Measurements from ENCODE around the gene ASB13. TPM values are rescaled to one million over a fixed set of nuclear protein-coding genes. Genes with fewer than 3 reads are reported as not detected.
A peak's percentile ranks its signal among the peaks of the same experiment; 100 is the strongest.

Gene ASB13
- total and polyA plus RNA-seq, 2 donors (not counting 1 experiment from before 2014, with no cell fraction given), result 2.5 to 4.4 TPM

GRCh38 chr10:5684318-5684970 lies 18.0 kb upstream of the ASB13 start, which contains the start of gene TASOR2:
Gene TASOR2, plus strand, starts transcription at chr10:5684838. Its CDS starts 35,805 bp downstream, at chr10:5720643.
- peak within 1 kb of the TSS; percentile 78 to 97 for H3K27ac ChIP-seq (ENCODE audit: low read length in 2 of 2)
- peak within 1 kb of the TSS; percentile 87 for H3K9ac ChIP-seq (ENCODE audit: low read length)
- peaks cover 27 to 33% of the 10 kb centered on the region in 2 donors for H3K4me1 ChIP-seq (ENCODE audit: control insufficient read depth in 2 of 2, insufficient read depth in 2 of 2, low read length in 2 of 2)
- H4K20me1 ChIP-seq (ENCODE audit: control insufficient read depth, insufficient read depth, low read length, poor library complexity, severe bottlenecking), result peaks cover 13% of the 10 kb centered on the region
- ATAC-seq (ENCODE audit: low read depth), result peak; percentile 83
- peaks cover 0 to 3% of the 10 kb centered on the region in 2 experiments for H3K36me3 ChIP-seq (replicated peaks in 1 of 2; ENCODE audit: control extremely low read depth in 1 of 2, control insufficient read depth in 1 of 2, extremely low read depth in 1 of 2, insufficient read depth in 2 of 2, low read length in 1 of 2)
- peak within 1 kb of the TSS; percentile 83 for H2AFZ ChIP-seq (ENCODE audit: insufficient read depth, low read depth, low read length, poor library complexity, severe bottlenecking)
- no peaks in the 10 kb centered on the region for H3K9me3 Mint-ChIP-seq (ENCODE audit: insufficient read depth)
- H3K4me2 ChIP-seq (replicated peaks; ENCODE audit: low read depth, low read length, poor library complexity, severe bottlenecking), result peak within 1 kb of the TSS; percentile 78
- ChIA-PET POLR2A (interaction anchor here (0.5 to 2.0 kb wide), 6 partner anchors 9 to 336 kb away, joined by 3 to 4 read pairs (median 3); partner anchors contain the start of genes ANKRD16, FBH1 and GDI2), CTCF (interaction anchor here (0.9 to 1.5 kb wide), 6 partner anchors 9 to 168 kb away, joined by 3 to 5 read pairs (median 3); no protein-coding TSS in a partner anchor)
- 1% methylated on average over 54 of the region's 54 CpGs for WGBS (ENCODE audit: insufficient coverage)
- H3K4me3 Mint-ChIP-seq, result peak within 1 kb of the TSS; percentile 98
- peak; percentile 95 for DNase-seq
- TF ChIP-seq CTCF (IDR thresholded peaks at IDR 0.05) (no peak), EZH2 (IDR thresholded peaks at IDR 0.05; ENCODE audit: borderline replicate concordance, insufficient read depth, low read depth, low read length, poor library complexity, severe bottlenecking) (no peak)
- H3K27ac Mint-ChIP-seq, result peak within 1 kb of the TSS; percentile 95
- H3K27me3 ChIP-seq (replicated peaks in 1 of 4; ENCODE audit: control extremely low read depth in 1 of 4, control insufficient read depth in 3 of 4, insufficient read depth in 4 of 4, low read length in 3 of 4), result no peaks in the 10 kb centered on the region
- H3K27me3 Mint-ChIP-seq, result peaks cover 4% of the 10 kb centered on the region
- H3K79me2 ChIP-seq (ENCODE audit: control insufficient read depth, insufficient read depth, low read length), result peaks cover 36% of the 10 kb centered on the region
- H3K9me3 ChIP-seq (ENCODE audit: control extremely low read depth in 1 of 3, control insufficient read depth in 2 of 3, insufficient read depth in 1 of 3, low read length in 2 of 3), result no peaks in the 10 kb centered on the region
- intact Hi-C loops (cut with micrococcal nuclease), result loop anchor here (1.0 to 10.0 kb wide), 12 partner anchors 26 to 1790 kb away; partner anchors contain the start of genes ANKRD16, GDI2, IL15RA and SFMBT2
- peak within 1 kb of the TSS; percentile 31 to 87 (median 75) for H3K4me3 ChIP-seq (ENCODE audit: control extremely low read depth in 1 of 5, extremely low read depth in 1 of 5, insufficient read depth in 1 of 5, low read depth in 2 of 5, low read length in 4 of 5)
- H3K4me1 Mint-ChIP-seq, result peaks cover 33% of the 10 kb centered on the region

- peaks cover 10% of the 10 kb centered on the region for H3K27me3 Mint-ChIP-seq
- H3K9me3 ChIP-seq (ENCODE audit: control extremely low read depth in 1 of 3, control insufficient read depth in 2 of 3, insufficient read depth in 1 of 3, low read length in 2 of 3), result no peaks in the 10 kb centered on the region
- WGBS (ENCODE audit: insufficient coverage), result no CpG with 5 or more reads among the region's 3 CpGs
- ATAC-seq (ENCODE audit: low read depth) (no peak), DNase-seq (no peak)
- H3K4me3 Mint-ChIP-seq, result no peak overlapping the region
- H3K36me3 ChIP-seq (replicated peaks in 1 of 2; ENCODE audit: control extremely low read depth in 1 of 2, control insufficient read depth in 1 of 2, extremely low read depth in 1 of 2, insufficient read depth in 2 of 2, low read length in 1 of 2), result no peaks in the 10 kb centered on the region
- no peaks in the 10 kb centered on the region for H3K9me3 Mint-ChIP-seq (ENCODE audit: insufficient read depth)
- CTCF ChIA-PET, result interaction anchor here (0.9 to 3.0 kb wide), 2 partner anchors 54 to 207 kb away, joined by 3 to 7 read pairs; partner anchors contain the start of gene FBH1
- H3K27ac ChIP-seq (ENCODE audit: low read length in 2 of 2), result no peak overlapping the region
- intact Hi-C loops (cut with micrococcal nuclease), result loop anchor here (5.0 to 10.0 kb wide), 3 partner anchors 482 to 1792 kb away; partner anchors contain the start of gene SFMBT2
- POLR2A ChIA-PET, result no interaction called here
- no peak overlapping the region for H3K4me2 ChIP-seq (replicated peaks; ENCODE audit: low read depth, low read length, poor library complexity, severe bottlenecking)
- H4K20me1 ChIP-seq (ENCODE audit: control insufficient read depth, insufficient read depth, low read length, poor library complexity, severe bottlenecking), result peaks cover 2% of the 10 kb centered on the region
- peaks cover 22% of the 10 kb centered on the region for H3K79me2 ChIP-seq (ENCODE audit: control insufficient read depth, insufficient read depth, low read length)
- peaks cover 0 to 6% (median 1%) of the 10 kb centered on the region in 4 experiments for H3K27me3 ChIP-seq (replicated peaks in 1 of 4; ENCODE audit: control extremely low read depth in 1 of 4, control insufficient read depth in 3 of 4, insufficient read depth in 4 of 4, low read length in 3 of 4)
- H3K4me3 ChIP-seq (ENCODE audit: control extremely low read depth in 1 of 5, extremely low read depth in 1 of 5, insufficient read depth in 1 of 5, low read depth in 2 of 5, low read length in 4 of 5), result no peak overlapping the region
- peaks cover 17 to 27% of the 10 kb centered on the region in 2 donors for H3K4me1 ChIP-seq (ENCODE audit: control insufficient read depth in 2 of 2, insufficient read depth in 2 of 2, low read length in 2 of 2)
- no peak overlapping the region for H3K27ac Mint-ChIP-seq
- no peak for TF ChIP-seq CTCF (IDR thresholded peaks at IDR 0.05)
- peak overlapping the region; percentile 23 for H2AFZ ChIP-seq (ENCODE audit: insufficient read depth, low read depth, low read length, poor library complexity, severe bottlenecking)
- H3K4me1 Mint-ChIP-seq, result peaks cover 26% of the 10 kb centered on the region
- no peak overlapping the region for H3K9ac ChIP-seq (ENCODE audit: low read length)
These were observed 16.7 kb upstream of the ASB13 start for GRCh38 chr10:5683065-5683464.
